GM20000 (cell line): ENCODE results near the gene KLHDC7B.
A peak's percentile ranks its signal among the peaks of the same experiment; 100 is the strongest.

Experiments used
- DNase-seq: peaks from one replicate; pipeline ENCODE4 v3.0.0; 2012; ENCODE audit warnings: low spot score
- TF ChIP-seq, protein P1 (sequence below): IDR thresholded peaks from 2 replicates; pipeline ENCODE4 v1.5.1; 2012; ENCODE audit warnings: mild to moderate bottlenecking, control low read depth; ENCODE audit errors: extremely low read depth, missing control alignments

The KLHDC7B gene

DNA sequence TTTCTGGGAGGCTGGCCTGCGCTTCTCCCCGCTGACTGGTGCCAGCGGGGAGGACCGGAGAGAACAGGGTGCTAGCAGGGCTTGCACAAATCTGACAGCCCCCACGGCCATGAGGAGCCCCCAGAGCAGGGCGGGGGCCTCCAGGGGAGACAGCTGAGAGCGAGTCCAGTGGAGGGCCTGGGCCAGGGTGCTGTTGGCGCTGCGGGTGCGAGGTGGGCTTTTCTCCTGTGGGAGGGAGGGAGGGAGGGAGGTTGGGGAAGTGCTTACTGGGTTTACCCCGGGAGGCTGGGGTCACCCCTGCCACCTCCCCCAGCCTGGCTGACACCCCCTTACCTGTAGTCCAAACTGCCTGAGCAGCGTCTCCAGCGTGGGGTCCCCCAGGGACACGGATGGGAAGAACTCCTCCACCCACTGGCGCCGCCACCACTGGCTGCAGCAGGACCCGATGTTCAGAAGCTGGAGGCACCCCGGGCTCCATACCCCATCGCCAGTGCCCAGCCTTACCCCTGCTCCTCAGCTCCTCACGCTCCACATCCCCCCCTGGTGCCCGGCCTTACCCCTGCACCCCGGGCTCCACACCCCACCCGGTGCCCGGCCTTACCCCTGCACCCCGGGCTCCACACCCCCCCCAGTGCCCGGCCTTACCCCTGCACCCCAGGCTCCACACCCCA lies 42.1 kb upstream of the KLHDC7B start:
- TF ChIP-seq, protein P1, sequence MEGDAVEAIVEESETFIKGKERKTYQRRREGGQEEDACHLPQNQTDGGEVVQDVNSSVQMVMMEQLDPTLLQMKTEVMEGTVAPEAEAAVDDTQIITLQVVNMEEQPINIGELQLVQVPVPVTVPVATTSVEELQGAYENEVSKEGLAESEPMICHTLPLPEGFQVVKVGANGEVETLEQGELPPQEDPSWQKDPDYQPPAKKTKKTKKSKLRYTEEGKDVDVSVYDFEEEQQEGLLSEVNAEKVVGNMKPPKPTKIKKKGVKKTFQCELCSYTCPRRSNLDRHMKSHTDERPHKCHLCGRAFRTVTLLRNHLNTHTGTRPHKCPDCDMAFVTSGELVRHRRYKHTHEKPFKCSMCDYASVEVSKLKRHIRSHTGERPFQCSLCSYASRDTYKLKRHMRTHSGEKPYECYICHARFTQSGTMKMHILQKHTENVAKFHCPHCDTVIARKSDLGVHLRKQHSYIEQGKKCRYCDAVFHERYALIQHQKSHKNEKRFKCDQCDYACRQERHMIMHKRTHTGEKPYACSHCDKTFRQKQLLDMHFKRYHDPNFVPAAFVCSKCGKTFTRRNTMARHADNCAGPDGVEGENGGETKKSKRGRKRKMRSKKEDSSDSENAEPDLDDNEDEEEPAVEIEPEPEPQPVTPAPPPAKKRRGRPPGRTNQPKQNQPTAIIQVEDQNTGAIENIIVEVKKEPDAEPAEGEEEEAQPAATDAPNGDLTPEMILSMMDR = no peak
- no peak for DNase-seq

DNA sequence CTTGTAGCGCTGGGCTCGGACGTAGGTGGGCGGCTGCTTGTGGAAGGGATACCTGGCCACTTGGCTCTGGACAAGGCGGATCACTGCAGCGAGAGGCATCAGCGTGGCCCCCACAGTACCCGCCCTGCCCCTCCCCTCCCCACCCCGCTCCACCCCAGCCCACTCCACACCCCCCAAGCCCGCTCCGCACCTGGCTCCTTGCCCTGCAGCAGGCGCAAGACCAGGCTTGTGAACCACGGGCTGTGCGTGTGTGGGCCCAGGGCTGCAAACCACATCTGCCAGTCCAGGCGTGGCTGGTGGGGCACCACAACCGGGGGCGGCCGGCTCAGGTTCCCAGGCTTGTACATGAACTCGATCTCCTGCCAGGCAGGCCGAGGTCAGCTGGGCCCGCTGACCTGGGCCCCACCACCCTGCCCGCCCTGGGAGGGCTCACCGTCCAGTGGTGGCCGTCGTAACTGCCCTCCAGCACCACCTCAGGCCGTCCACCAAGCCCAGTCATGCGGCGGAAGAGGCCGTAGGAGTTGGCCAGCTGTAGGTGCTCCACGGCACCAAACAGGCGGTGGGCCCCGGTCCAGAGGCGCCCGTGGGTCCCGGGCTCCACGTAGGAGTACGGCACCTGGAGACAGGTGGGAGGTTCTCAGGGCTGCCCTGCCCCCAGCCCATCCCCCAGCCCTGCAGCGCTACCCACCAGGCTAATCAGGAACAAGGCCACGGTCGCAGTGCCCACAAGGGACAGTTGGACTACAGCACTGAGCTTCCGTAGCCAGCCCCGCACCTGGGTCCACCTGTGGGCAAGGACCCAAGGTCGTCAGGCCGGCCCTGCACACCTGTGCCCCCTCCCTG lies 41.1 kb upstream of the KLHDC7B start:
- DNase-seq = no peak
- TF ChIP-seq, protein P1 = no peak

DNA sequence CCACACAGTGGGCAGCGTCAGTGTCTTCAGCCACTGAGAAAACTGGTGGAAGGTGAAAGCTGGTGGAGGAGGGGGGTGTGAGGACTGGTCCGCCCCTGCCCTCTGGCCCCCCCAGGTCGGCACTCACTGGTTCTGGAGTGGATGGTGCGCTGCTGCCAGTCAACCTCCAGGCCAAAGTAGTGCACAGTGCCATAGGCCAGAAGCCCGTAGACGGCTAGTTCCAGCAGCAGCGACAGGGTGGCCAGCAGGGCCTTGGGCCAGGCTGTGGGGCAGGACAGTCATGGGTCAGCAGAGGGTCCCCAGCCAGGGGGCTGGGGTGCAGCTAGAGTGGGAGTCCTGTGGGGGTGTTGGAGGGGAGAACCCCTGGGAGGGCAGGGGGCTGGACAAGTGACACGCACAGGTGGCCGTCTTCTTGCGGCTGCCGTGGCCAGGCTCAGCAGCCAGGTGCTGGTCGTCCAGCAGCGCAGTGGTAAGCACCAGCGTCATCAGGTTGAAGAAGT lies 40.4 kb upstream of the KLHDC7B start:
- TF ChIP-seq, protein P1 = no peak
- DNase-seq = no peak

DNA sequence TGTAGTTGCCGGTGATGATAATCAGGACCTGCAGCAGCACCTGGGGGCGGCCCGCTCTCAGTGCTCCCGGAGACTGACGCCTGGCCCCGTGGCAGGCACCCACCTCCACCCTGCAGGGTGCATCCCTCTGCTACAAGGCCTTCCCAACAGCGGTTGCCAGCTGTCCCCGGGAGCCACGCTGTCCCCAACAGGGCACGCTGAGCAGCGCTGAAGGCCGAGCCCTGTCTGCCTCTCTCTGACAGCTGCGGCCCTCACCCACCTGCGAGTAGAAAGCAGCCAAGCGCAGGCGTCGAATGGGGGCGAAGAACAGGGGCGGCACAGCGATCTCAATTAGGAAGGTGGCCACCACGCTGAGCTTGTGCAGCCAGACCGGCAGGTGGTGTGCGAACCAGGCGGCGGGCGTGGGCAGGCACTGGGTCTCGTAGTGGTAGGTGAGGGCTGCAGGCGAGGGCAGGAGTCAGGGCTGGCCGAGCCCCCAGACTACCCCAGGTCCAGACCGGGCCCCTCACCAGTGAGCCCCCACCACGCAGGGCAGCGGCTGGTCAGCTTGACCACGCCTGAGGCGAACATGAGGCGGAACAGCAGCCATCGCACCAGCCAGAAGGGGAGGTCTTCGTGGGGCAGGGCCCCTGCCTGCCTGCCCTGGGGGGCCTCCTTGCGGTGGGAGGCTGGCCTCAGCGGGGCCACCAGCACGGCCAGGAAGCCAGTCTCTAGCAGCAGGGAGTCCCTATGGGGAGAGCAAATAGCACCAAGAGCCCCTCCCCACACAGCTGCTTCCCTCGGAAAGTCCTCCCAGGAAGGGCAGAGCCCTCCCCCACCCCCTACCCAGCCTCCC lies 39.7 kb upstream of the KLHDC7B start:
- TF ChIP-seq, protein P1 = no peak

DNA sequence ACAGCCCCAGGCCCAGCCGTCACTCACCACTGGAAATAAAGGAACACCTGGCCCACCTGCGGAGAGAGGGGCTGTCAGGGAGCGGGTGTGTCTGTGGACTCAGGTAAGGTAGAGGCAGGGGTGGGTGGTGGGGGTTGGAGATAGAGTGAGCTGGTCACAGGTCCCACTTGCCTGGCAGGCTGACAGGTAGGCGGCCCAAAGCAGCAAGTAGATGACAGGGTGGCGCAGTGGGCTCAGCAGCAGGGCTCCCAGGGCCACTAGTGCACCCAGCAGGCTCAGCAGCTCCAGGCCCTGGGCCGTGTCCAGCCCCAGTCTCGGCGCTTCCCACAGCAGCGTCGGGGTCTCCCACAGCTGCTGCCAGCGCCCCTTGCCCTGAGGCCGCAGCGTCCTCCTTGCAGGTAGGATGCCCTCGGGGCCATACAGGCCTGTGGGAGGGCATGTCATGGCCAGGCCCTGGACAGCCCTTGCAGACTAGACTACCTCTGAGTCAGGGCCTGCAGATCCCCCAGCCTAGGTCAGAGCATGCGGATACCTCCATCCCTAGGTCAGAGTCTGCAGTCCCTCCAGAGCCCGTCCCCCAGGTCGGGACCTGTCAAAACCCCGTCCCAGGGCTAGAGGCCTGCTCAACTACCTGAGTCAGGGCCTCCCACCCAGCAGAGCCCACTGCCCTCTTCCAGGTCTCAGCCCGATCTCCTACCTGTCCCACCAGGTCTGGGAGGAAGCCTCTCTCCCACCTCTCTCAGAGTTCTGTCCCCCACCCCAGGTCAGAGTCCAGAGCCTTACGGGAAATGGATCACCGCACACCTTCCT lies 38.9 kb upstream of the KLHDC7B start:
- TF ChIP-seq, protein P1 = no peak
- no peak for DNase-seq

More for the DNA sequence above, 39.7 kb upstream of the KLHDC7B start:
- DNase-seq = no peak

DNA sequence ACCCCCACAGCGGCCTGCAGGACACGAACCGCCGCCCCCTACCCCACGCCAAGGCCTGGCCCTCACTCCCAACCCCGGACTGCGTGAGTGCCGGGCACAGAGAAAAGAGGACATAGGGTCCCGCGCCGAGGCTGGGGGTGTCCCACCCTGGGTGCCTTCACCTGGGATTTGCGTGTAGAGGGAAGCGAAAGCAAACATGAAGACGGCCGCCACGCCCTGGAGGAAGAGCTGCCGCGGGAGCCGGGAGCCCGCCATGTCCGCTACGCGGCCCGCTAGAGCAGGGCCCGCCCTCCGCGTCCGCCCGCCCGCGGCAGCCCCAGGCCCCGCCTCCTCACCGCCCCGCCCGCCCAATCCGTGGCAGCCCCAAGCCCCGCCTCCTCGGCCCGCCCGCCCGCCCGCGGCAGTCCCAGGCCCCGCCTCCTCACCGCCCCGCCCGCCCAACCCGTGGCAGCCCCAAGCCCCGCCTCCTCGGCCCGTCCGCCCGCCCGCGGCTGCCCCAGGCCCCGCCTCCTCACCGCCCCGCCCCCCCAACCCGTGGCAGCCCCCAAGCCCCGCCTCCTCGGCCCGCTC lies 38.2 kb upstream of the KLHDC7B start, which contains the start of gene LMF2:
LMF2 (minus strand) TSS at position 282 of the 570 bp plus-strand sequence; CDS start at position 255, 27 bp downstream.
- DNase-seq = peak; percentile 99
- TF ChIP-seq, protein P1 = no peak
